NCI-H128 (cell line): ENCODE measurements around the gene SLC10A3.

Experiments
- DNase-seq: peaks from one replicate; lab custom pipeline; 2025; ENCODE audit not compliant: unreplicated experiment; lab: John Stamatoyannopoulos, UW

The SLC10A3 gene

DNA sequence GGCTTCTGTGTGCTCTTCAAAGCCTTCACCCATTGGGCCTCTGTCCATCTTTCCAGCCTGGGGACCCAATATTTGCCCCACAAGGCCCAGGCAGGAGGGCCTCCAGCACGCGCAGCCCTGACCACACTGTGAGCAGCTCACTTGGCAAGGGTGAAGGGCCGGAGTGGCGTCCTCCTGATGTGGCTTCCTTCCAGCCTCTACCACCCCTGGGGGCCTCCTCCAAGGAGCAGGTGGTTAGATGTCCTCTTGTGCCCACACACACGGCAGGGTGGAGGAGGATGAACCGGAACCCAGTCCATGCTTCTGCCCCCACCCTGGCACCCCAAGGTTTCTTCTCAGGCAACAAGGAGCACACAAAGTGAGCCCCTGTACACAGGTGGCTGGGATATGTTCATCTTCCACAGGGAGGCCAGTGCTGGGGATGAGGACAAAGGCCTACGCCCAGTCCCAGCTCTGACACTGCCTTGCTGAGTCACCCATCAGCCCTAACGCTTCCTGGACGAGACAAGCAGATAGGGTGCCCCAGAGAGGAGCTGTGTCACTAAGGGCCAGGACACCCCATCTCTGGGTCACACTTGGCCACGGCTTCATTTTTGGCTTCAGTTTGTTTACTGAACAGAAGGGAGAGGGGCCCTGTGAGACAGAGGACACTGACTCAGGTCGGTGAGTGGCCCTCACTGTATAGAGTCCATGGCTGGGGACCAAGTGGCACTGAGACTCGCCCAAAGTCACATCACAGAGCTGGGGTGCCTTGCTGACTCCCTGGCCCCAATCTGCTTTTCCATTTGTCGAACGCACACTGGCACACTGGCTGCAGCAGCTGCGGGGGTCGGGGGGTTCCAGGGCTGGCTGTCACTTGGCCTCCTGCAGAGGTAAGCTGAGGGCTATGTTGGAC, 5.9 kb downstream of the SLC10A3 start:
- no peak for DNase-seq

GRCh38 chrX:154483325-154483724, 7.1 kb downstream of the SLC10A3 start:
- DNase-seq = no peak

DNA sequence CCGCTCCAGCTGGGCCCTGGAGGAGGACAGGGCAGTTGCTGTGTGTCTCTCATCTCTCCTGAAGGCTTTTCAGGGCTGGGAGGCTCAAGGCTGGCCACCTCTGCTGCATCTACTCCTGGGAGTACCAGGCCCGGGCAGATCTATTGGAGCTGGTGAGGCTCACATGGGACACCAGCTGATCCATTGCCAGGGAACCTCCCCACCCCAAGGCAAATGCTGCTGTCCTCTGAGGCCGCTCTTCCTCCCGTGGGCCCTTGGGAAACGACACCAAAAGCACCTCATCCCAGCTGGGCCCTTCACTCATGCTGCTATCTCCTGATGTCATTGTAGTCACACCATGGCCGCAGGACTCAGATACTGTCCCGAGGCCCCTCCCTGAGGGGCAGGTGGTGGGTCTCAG, 7.6 kb downstream of the SLC10A3 start:
- no peak for DNase-seq

DNA sequence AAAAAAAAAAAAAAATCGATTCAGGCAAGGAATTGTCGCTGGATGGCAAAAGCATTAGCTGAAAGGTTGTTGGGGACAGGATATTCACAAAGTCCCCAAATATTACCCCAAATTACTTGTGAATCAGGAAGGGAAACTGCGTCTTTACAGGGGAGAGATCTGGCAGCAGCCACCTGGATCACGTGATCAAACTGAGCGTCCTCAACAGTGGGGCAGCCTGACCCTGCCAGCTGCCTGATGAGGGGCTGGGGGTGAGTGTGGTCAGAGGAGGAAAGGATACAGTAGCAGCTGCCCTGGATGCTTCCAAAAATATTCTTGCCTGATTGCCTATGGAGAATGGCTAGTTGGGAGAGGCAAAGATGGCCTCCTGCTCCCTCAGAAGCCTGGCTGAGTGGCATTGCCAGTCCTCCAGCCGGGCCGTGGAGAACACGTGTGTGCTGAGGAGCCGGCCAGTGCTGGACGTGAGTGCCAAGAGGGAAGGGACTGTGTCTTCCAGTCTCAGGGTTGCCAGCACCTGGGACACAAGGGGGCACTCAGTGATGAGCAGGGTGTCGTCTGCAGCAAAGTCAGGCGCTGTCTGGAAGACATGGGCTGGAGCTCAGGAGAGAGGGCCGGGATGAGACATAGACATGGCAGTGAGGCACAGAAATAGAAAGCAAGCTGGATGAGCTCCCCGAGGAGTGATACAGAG, 8.4 kb downstream of the SLC10A3 start:
- DNase-seq = no peak

GRCh38 chrX:154481195-154481594, 9.2 kb downstream of the SLC10A3 start:
- no peak for DNase-seq

DNA sequence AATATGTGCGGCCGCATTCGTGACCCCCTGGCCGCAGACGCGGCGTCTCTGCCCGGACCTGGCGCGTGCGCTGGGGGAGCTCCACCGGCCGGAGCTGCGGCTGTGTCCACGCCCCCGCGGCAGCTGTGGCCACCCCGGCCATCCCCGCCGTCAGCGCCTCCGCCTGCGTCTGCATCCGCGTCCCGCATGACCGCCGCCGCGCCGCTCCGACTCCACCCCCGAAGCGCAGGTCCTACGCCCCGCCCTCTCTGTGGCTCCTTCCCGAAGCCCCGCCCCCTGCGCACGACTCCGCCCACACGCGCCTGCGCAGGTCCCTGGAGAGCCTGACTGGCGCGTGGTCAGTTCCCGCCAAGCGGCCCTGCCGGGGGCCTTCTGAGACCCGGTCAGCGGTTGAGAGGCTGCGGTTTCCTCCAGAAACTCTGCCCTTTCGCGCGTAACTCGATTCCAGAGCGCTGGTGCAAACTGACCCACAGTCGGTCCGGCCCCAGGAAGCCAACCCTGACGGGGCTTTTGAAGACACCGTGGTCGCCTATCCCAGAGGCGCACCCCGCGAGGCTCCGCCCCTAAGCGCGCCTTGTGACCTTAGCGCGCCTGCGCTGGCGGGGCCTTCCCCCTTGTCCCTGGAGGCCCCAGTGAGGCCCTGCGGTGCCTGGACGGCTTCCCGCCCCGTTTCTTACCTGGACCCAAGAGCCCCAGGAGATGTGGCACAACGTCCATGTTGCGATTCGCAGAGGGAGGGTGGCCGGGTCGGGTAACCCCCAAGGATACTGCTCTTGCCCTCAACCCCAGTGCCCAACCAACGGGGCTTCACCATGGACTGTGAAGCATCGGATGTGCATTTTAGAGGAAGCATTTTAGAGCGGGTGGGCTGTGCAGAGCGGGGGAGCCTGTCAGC, 11.5 kb downstream of the SLC10A3 start, which contains the start of gene LAGE3:
LAGE3 (minus strand) TSS at position 554 of the 895 bp plus-strand sequence; CDS start at position 188, 366 bp downstream.
- peak; percentile 68 for DNase-seq

GRCh38 chrX:154477891-154478477, 12.4 kb downstream of the SLC10A3 start:
- no peak for DNase-seq

DNA sequence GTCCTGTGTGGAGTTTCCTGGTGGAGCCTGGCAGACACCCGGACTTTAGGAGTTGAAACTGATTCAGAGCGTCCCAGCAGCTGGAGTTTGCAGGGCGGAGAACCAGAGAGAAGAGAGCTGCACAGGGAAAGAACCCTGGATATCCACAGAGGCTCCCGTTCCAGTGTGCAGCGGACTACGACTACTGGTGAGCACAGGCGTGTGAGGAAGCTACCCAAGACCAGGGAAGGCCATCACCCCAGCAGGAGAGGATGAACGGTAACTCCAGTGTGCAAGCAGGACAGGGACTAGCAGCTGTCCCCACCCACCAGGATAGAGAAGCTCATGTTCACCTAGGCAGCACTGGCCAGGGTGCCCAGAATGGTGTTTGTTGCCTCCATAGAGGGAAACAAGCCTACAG, 13.6 kb downstream of the SLC10A3 start:
- DNase-seq = no peak

DNA sequence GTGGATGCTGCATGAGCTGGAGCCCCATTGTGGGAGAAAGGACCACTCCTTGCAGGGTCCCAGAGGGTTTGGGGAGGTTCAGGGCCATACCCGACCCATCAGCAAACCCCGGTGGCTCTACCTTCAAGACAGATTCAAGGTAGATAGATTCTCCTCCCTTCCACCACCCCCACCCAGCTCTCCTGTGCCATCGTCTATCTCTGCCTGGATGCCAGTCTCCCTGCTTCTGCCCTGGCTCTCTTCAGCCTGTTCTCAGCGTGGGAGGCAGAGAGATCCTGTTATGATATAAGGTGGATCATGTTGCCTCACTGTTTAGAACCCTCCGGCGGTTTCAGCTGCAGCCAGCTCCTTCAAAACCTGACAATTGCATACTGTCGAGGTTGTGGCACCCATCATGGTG, 16.7 kb downstream of the SLC10A3 start:
- DNase-seq = no peak

GRCh38 chrX:154472685-154473632, 17.5 kb downstream of the SLC10A3 start:
- DNase-seq = no peak

- DNase-seq = no peak
Observed at GRCh38 chrX:154471839-154472684, 18.4 kb downstream of the SLC10A3 start.

GRCh38 chrX:154470914-154471568, 19.4 kb downstream of the SLC10A3 start:
- no peak for DNase-seq

DNA sequence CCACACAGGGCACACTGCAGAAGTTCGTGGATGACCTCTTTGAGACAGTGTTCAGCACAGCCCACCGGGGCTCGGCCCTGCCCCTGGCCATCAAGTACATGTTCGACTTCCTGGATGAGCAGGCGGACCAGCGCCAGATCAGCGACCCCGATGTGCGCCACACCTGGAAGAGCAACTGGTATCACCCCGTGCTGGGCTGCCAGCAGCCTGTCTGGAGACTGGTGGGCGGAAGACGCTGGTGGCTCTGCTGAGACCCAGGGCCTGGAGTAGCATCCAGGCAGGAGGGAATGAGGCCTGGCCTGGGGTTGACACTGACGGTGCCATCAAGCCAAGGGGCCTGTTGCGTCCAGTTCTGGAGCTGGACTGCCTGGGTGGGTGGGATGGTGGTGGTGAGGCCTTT, 20.0 kb downstream of the SLC10A3 start:
- DNase-seq = no peak

DNA sequence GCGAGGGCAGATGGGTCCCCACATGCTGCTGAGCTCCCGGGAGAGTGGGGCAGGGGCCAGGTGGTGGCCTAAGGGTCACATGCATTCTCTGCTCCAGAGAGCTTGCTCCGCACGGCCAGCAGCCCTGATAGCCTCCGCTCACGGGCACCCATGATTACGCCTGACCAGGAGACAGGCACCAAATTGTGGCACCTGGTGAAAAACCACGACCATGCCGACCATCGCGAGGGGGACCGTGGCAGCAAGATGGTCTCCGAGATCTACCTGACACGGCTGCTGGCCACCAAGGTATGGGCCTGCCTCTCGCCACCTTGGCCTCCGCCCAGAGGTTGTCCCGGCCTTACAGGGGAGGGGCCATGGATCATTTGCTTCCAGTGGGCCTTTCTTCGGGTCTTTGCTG, 20.5 kb downstream of the SLC10A3 start:
- DNase-seq = no peak

- DNase-seq = no peak
Observed at GRCh38 chrX:154469114-154469513, 21.3 kb downstream of the SLC10A3 start.

GRCh38 chrX:154468217-154468616, 22.2 kb downstream of the SLC10A3 start:
- no peak for DNase-seq

DNA sequence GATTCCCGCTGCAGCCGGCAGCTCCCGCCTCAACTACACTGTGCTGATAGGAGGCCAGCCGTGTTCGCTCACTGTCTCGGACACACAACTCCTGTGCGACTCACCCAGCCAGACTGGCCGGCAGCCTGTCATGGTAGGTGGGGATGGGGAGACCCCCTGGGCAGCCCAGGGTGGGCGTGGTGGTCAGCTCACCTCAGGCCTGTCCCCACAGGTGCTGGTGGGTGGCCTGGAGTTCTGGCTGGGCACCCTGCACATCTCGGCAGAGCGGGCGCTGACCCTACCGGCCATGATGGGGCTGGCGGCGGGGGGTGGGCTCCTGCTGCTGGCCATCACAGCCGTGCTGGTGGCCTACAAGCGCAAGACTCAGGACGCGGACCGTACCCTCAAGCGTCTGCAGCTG, 22.9 kb downstream of the SLC10A3 start:
- no peak for DNase-seq

GRCh38 chrX:154466907-154467306, 23.5 kb downstream of the SLC10A3 start:
- no peak for DNase-seq
